Testis (tissue), 5 donors: ENCODE measurements around the gene ARAP1. TPM values are rescaled to one million over a fixed set of nuclear protein-coding genes. Genes with fewer than 3 reads are reported as not detected.

Experiments used
- DNase-seq: peaks from one replicate; pipeline ENCODE4 v3.0.0-alpha.2; 2019
- H3K27ac ChIP-seq, 2 donors: fragments of 200-600 bp; sonication (generic); one replicate each; pipeline ENCODE4 v1.5.1; 2019
- H3K27me3 ChIP-seq: fragments of 200-600 bp; sonication (generic); one replicate; pipeline ENCODE4 v1.5.1; 2019
- H3K36me3 ChIP-seq: fragments of 200-600 bp; sonication (generic); one replicate; pipeline ENCODE4 v1.5.1; 2017; ENCODE audit warnings: low read depth; ENCODE audit errors: missing control alignments
- H3K4me1 ChIP-seq: fragments of 200-600 bp; sonication (generic); one replicate; pipeline ENCODE4 v1.5.1; 2019
- H3K4me3 ChIP-seq, 2 donors: fragments of 200-600 bp; sonication (generic); one replicate each; pipeline ENCODE4 v1.5.1; 2017 to 2019
- H3K9me3 ChIP-seq: fragments of 200-600 bp; sonication (generic); one replicate; pipeline ENCODE4 v1.5.1; 2017
- CTCF ChIP-seq, 3 experiments: fragments of 450-650 bp in 2 of 3; fragments of 200-600 bp in 1 of 3; sonication (generic) in 1 of 3; IDR thresholded peaks; one replicate each; pipeline ENCODE4 v1.5.1; 2016 to 2019; ENCODE audit warnings: antibody characterized with exemption in 3 of 3, mild to moderate bottlenecking in 2 of 3, moderate library complexity in 1 of 3
- POLR2A ChIP-seq: fragments of 450-650 bp; IDR thresholded peaks from one replicate; pipeline ENCODE4 v1.6.1; 2017; ENCODE audit warnings: antibody characterized with exemption, mild to moderate bottlenecking, moderate library complexity
- WGBS, 2 donors: methylation state at CpG; one replicate each; pipeline ENCODE4 v1.1.5; 2018; 5-methylcytosine and 5-hydroxymethylcytosine counted together
- intact Hi-C: fragments of 100-400 bp; cut with DNase I; formaldehyde crosslinking; loops from one replicate; pipeline ENCODE4 v1.15.1; 2023; ENCODE audit warnings: low total_unique reads
- long read RNA-seq, 2 donors: transcript quantifications; one replicate each; lab custom pipeline, GENCODE V29; 2026
- polyA plus RNA-seq: library from polyadenylated mRNA; stranded (reverse); fragments of 350-450 nt; fragmentation: Illumina TruSeq; extraction: RNeasy Lipid Tissue Mini Kit (QIAGEN cat#74804); gene quantifications from one replicate; pipeline ENCODE4 v1.2.3, GENCODE V29; 2014; ENCODE audit warnings: low read depth, low replicate concordance; ENCODE audit not compliant: insufficient read depth
- total RNA-seq, 2 donors: library from RNA; depleted of rRNA; stranded (reverse); fragments of >200 nt; gene quantifications; one replicate each; pipeline ENCODE4 v1.2.3, GENCODE V29; 2016

Gene ARAP1
- total RNA-seq (10 to 100 TPM; 65.2 to 88.3 TPM), polyA plus RNA-seq (46.9 TPM)
- long read RNA-seq, donor 1, full-length matches to known transcripts, result 9 of 29 reads
- long read RNA-seq, donor 1, partial matches to known transcripts, result 20 of 29 reads
- long read RNA-seq, donor 1, other reads (novel, unspliced or antisense), result 0 of 29 reads
- long read RNA-seq, donor 2, full-length matches to known transcripts, result 1 of 12 reads
- long read RNA-seq, donor 2, partial matches to known transcripts, result 11 of 12 reads
- long read RNA-seq, donor 2, other reads (novel, unspliced or antisense), result 0 of 12 reads

- intact Hi-C loops, result no loop called here
- Histone ChIP-seq H3K4me3 (peak within 1 kb of the TSS; percentile 55 to 63), H3K36me3 (no peaks in the 10 kb centered on the region), H3K4me1 (no peaks in the 10 kb centered on the region), H3K9me3 (no peaks in the 10 kb centered on the region), H3K27ac (no peak within 1 kb of the TSS), H3K27me3 (no peaks in the 10 kb centered on the region)
- peak; percentile 71 for DNase-seq
- 3 to 8% methylated on average over 27 to 46 of the region's 51 CpGs for WGBS, 2 donors
- TF ChIP-seq CTCF (IDR thresholded peaks at IDR 0.05) (no peak), POLR2A (no peak)
Measured at GRCh38 chr11:72752088-72752914, at the start of gene ARAP1. ARAP1 (minus strand) TSS chr11:72752408; CDS start chr11:72727128, 25,280 bp downstream.

- TF ChIP-seq CTCF (IDR thresholded peaks at IDR 0.05) (no peak), POLR2A (no peak)
- H3K4me1 ChIP-seq, result peaks cover 4% of the 10 kb centered on the region
- H3K36me3 ChIP-seq, result no peaks in the 10 kb centered on the region
- no peak overlapping the region for H3K27ac ChIP-seq
- DNase-seq, result no peak
- H3K9me3 ChIP-seq, result no peaks in the 10 kb centered on the region
- intact Hi-C loops, result no loop called here
- WGBS, 2 donors, result 62% methylated on average over 4 of the region's 4 CpGs
- no peaks in the 10 kb centered on the region for H3K27me3 ChIP-seq
- no peak overlapping the region for H3K4me3 ChIP-seq
Measured at GRCh38 chr11:72799441-72799840, 47.2 kb upstream of the ARAP1 start.

GRCh38 chr11:72798361-72798760 lies 46.2 kb upstream of the ARAP1 start:
- Histone ChIP-seq H3K9me3 (no peaks in the 10 kb centered on the region), H3K4me1 (peaks cover 8% of the 10 kb centered on the region), H3K4me3 (no peak overlapping the region), H3K36me3 (no peaks in the 10 kb centered on the region), H3K27ac (no peak overlapping the region), H3K27me3 (no peaks in the 10 kb centered on the region)
- no peak for TF ChIP-seq POLR2A
- no peak for TF ChIP-seq CTCF (IDR thresholded peaks at IDR 0.05)
- WGBS, 2 donors, result 79 to 80% methylated on average over 4 of the region's 4 CpGs
- no peak for DNase-seq
- intact Hi-C loops, result no loop called here

GRCh38 chr11:72793425-72794367 lies 41.5 kb upstream of the ARAP1 start, which contains the start of gene STARD10:
STARD10 (minus strand) TSS chr11:72794047; CDS start chr11:72781181, 12,866 bp downstream.
- intact Hi-C loops, result no loop called here
- DNase-seq, result peak; percentile 97
- no peaks in the 10 kb centered on the region for H3K27me3 ChIP-seq
- peak within 1 kb of the TSS; percentile 78 to 96 for H3K27ac ChIP-seq
- peak within 1 kb of the TSS; percentile 66 to 72 for H3K4me3 ChIP-seq
- TF ChIP-seq POLR2A (no peak), CTCF (IDR thresholded peaks at IDR 0.05) (peak; percentile 96 to 100 (median 99))
- H3K36me3 ChIP-seq, result no peaks in the 10 kb centered on the region
- 1 to 5% methylated on average over 7 to 54 of the region's 55 CpGs for WGBS, 2 donors
- H3K4me1 ChIP-seq, result peaks cover 16% of the 10 kb centered on the region
- no peaks in the 10 kb centered on the region for H3K9me3 ChIP-seq
